Measurements from ENCODE around the gene PGD.

DNA sequence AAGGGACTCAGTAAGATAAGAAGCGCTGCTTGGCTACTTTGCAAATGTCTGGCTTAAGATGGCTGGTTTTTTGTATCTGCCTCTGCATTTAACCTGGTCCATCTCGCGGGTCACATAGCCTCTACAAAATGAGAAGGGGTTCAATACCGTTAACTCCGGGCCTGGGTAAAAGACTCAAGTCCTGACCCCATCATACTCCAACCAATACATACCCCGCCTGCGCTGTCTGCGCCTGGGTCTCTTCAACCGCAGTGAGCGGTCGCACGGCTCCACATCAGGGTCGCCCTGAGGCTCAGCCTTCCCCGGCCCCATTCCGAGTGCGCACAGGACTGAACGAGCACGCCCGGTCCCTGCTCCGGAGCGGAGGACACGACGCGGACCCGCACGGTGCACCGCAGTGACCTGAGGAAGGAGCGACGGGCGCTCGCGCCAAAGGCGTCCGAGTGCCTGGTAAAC, 558 bp upstream of the PGD start:
- TF ChIP-seq, protein P1, sequence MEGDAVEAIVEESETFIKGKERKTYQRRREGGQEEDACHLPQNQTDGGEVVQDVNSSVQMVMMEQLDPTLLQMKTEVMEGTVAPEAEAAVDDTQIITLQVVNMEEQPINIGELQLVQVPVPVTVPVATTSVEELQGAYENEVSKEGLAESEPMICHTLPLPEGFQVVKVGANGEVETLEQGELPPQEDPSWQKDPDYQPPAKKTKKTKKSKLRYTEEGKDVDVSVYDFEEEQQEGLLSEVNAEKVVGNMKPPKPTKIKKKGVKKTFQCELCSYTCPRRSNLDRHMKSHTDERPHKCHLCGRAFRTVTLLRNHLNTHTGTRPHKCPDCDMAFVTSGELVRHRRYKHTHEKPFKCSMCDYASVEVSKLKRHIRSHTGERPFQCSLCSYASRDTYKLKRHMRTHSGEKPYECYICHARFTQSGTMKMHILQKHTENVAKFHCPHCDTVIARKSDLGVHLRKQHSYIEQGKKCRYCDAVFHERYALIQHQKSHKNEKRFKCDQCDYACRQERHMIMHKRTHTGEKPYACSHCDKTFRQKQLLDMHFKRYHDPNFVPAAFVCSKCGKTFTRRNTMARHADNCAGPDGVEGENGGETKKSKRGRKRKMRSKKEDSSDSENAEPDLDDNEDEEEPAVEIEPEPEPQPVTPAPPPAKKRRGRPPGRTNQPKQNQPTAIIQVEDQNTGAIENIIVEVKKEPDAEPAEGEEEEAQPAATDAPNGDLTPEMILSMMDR (IDR thresholded peaks at IDR 0.05): no peak
- TF ChIP-seq POLR2AphosphoS5 (IDR thresholded peaks at IDR 0.05; ENCODE audit: insufficient read depth in 1 of 2, low read depth in 1 of 2): no peak

Measured in vagina (tissue), 2 donors.